NOMO-1 (cell line): ENCODE data around the gene CCNE1.
A peak's percentile ranks its signal among the peaks of the same experiment; 100 is the strongest.
"Not testable (repeated sequence)": the region's sequence is repeated elsewhere in the genome, so short reads cannot be mapped to it uniquely, and the experiment has no call there.

Experiments
- DNase-seq, 2 experiments: peaks; one replicate each; lab custom pipeline; 2025; ENCODE audit not compliant: unreplicated experiment in 2 of 2; lab: John Stamatoyannopoulos, UW

The CCNE1 gene

GRCh38 chr19:29812881-29813275 is 1.1 kb downstream of the CCNE1 start:
- no peak for DNase-seq

GRCh38 chr19:29813642-29814041 is 1.9 kb downstream of the CCNE1 start:
- no peak for DNase-seq

GRCh38 chr19:29815231-29815630 is 3.4 kb downstream of the CCNE1 start:
- no peak for DNase-seq

GRCh38 chr19:29817316-29817715 is 5.5 kb downstream of the CCNE1 start:
- DNase-seq: no peak

- DNase-seq: no peak
Measured at GRCh38 chr19:29819300-29819699, 7.5 kb downstream of the CCNE1 start.

- no peak for DNase-seq
Measured at GRCh38 chr19:29819986-29820385, 8.2 kb downstream of the CCNE1 start.

GRCh38 chr19:29823581-29824330 is 12.0 kb downstream of the CCNE1 start:
- DNase-seq: no peak

GRCh38 chr19:29825263-29825662 is 13.5 kb downstream of the CCNE1 start:
- not testable (repeated sequence) for DNase-seq

- peak in 1 of 2 experiments; percentile 13 for DNase-seq
Measured at GRCh38 chr19:29831041-29831548, 19.3 kb downstream of the CCNE1 start.

- no peak for DNase-seq
Measured at GRCh38 chr19:29831686-29832085, 19.9 kb downstream of the CCNE1 start.

GRCh38 chr19:29832801-29833200 is 21.0 kb downstream of the CCNE1 start:
- no peak for DNase-seq

- DNase-seq: no peak
Measured at GRCh38 chr19:29833614-29834261, 21.9 kb downstream of the CCNE1 start.

GRCh38 chr19:29834991-29835846 is 23.4 kb downstream of the CCNE1 start:
- DNase-seq: no peak

GRCh38 chr19:29836409-29836825 is 24.6 kb downstream of the CCNE1 start:
- DNase-seq: no peak

GRCh38 chr19:29837448-29837981 is 25.7 kb downstream of the CCNE1 start:
- DNase-seq: no peak

GRCh38 chr19:29837996-29838395 is 26.2 kb downstream of the CCNE1 start:
- DNase-seq: no peak

GRCh38 chr19:29840066-29840950 is 28.5 kb downstream of the CCNE1 start:
- no peak for DNase-seq

- DNase-seq: no peak
Measured at GRCh38 chr19:29841209-29841558, 29.4 kb downstream of the CCNE1 start.

GRCh38 chr19:29841559-29842367 is 30.0 kb downstream of the CCNE1 start:
- no peak for DNase-seq
